Activated T-helper 17 cell treated with anti-CD3 and anti-CD28 coated beads, Interleukin-2, amount 50 U/mL, for 72 hours (primary cell): Measurements from ENCODE around the gene SUSD4. TPM values are rescaled to one million over a fixed set of nuclear protein-coding genes. Genes with fewer than 3 reads are reported as not detected.
A peak's percentile ranks its signal among the peaks of the same experiment; 100 is the strongest.

Experiments used
- ATAC-seq: fragments of 150-1000 bp; cut with Tn5 transposase; replicated peaks from 2 replicates; pipeline ENCODE4 v1.10.0; 2021; ENCODE audit warnings: mild to moderate bottlenecking, moderate library complexity
- H3K27ac Mint-ChIP-seq: one replicate; pipeline ENCODE4 v1.8.0; 2022; ENCODE audit warnings: mixed read lengths
- H3K27me3 Mint-ChIP-seq: one replicate; pipeline ENCODE4 v1.8.0; 2022; ENCODE audit warnings: mixed read lengths
- H3K36me3 Mint-ChIP-seq: one replicate; pipeline ENCODE4 v1.8.0; 2022; ENCODE audit warnings: low read depth, mild to moderate bottlenecking, mixed read lengths
- H3K4me1 Mint-ChIP-seq: one replicate; pipeline ENCODE4 v1.8.0; 2022; ENCODE audit warnings: mixed read lengths
- H3K4me3 Mint-ChIP-seq: one replicate; pipeline ENCODE4 v1.8.0; 2022; ENCODE audit warnings: mild to moderate bottlenecking, mixed read lengths
- H3K9me3 Mint-ChIP-seq: one replicate; pipeline ENCODE4 v1.8.0; 2022; ENCODE audit warnings: mixed read lengths
- total RNA-seq, 2 donors: library from RNA; stranded (reverse); gene quantifications; one replicate each; pipeline ENCODE4 v1.2.3, GENCODE V29; 2022

SUSD4 gene
- total RNA-seq, 2 donors from 2014 or later, result 0.11 to 0.42 TPM

- no peaks in the 10 kb centered on the region for H3K36me3 Mint-ChIP-seq
- peak; percentile 93 for ATAC-seq
- peak overlapping the region; percentile 52 for H3K4me3 Mint-ChIP-seq
- H3K27me3 Mint-ChIP-seq, result peaks cover 14% of the 10 kb centered on the region
- H3K27ac Mint-ChIP-seq, result peak overlapping the region; percentile 82
- H3K9me3 Mint-ChIP-seq, result no peaks in the 10 kb centered on the region
- peaks cover 17% of the 10 kb centered on the region for H3K4me1 Mint-ChIP-seq
Measured at GRCh38 chr1:223189903-223190724, 173.9 kb downstream of the SUSD4 start.

GRCh38 chr1:223189525-223189902 lies 174.5 kb downstream of the SUSD4 start:
- Mint-ChIP-seq H3K4me3 (peak overlapping the region; percentile 52), H3K4me1 (peaks cover 14% of the 10 kb centered on the region), H3K27me3 (peaks cover 12% of the 10 kb centered on the region), H3K36me3 (no peaks in the 10 kb centered on the region), H3K27ac (peak overlapping the region; percentile 82), H3K9me3 (no peaks in the 10 kb centered on the region)
- ATAC-seq, result no peak

- Mint-ChIP-seq H3K36me3 (no peaks in the 10 kb centered on the region), H3K4me3 (no peak overlapping the region), H3K9me3 (no peaks in the 10 kb centered on the region), H3K4me1 (peaks cover 14% of the 10 kb centered on the region), H3K27me3 (peaks cover 12% of the 10 kb centered on the region), H3K27ac (no peak overlapping the region)
- ATAC-seq, result no peak
Measured at GRCh38 chr1:223188618-223189356, 175.2 kb downstream of the SUSD4 start.

GRCh38 chr1:223186800-223187199 lies 177.2 kb downstream of the SUSD4 start:
- ATAC-seq, result no peak
- no peaks in the 10 kb centered on the region for H3K36me3 Mint-ChIP-seq
- H3K4me3 Mint-ChIP-seq, result no peak overlapping the region
- H3K27ac Mint-ChIP-seq, result no peak overlapping the region
- peaks cover 18% of the 10 kb centered on the region for H3K4me1 Mint-ChIP-seq
- H3K27me3 Mint-ChIP-seq, result peaks cover 12% of the 10 kb centered on the region
- no peaks in the 10 kb centered on the region for H3K9me3 Mint-ChIP-seq

GRCh38 chr1:223183268-223183862 lies 180.6 kb downstream of the SUSD4 start:
- Mint-ChIP-seq H3K4me1 (peaks cover 8% of the 10 kb centered on the region), H3K27ac (no peak overlapping the region), H3K36me3 (no peaks in the 10 kb centered on the region), H3K4me3 (no peak overlapping the region), H3K27me3 (peaks cover 15% of the 10 kb centered on the region), H3K9me3 (no peaks in the 10 kb centered on the region)
- ATAC-seq, result peak; percentile 40

- H3K27ac Mint-ChIP-seq, result peak overlapping the region; percentile 14
- H3K36me3 Mint-ChIP-seq, result no peaks in the 10 kb centered on the region
- ATAC-seq, result no peak
- peaks cover 4% of the 10 kb centered on the region for H3K4me1 Mint-ChIP-seq
- no peaks in the 10 kb centered on the region for H3K9me3 Mint-ChIP-seq
- no peak overlapping the region for H3K4me3 Mint-ChIP-seq
- H3K27me3 Mint-ChIP-seq, result peaks cover 6% of the 10 kb centered on the region
Measured at GRCh38 chr1:223180731-223181321, 183.2 kb downstream of the SUSD4 start.

GRCh38 chr1:223179786-223180185 lies 184.2 kb downstream of the SUSD4 start:
- Mint-ChIP-seq H3K27me3 (peaks cover 6% of the 10 kb centered on the region), H3K27ac (no peak overlapping the region), H3K9me3 (no peaks in the 10 kb centered on the region), H3K4me3 (no peak overlapping the region), H3K36me3 (no peaks in the 10 kb centered on the region), H3K4me1 (peaks cover 4% of the 10 kb centered on the region)
- ATAC-seq, result no peak

GRCh38 chr1:223179280-223179679 lies 184.7 kb downstream of the SUSD4 start:
- peaks cover 4% of the 10 kb centered on the region for H3K4me1 Mint-ChIP-seq
- peaks cover 6% of the 10 kb centered on the region for H3K27me3 Mint-ChIP-seq
- H3K4me3 Mint-ChIP-seq, result no peak overlapping the region
- no peaks in the 10 kb centered on the region for H3K36me3 Mint-ChIP-seq
- ATAC-seq, result no peak
- no peak overlapping the region for H3K27ac Mint-ChIP-seq
- H3K9me3 Mint-ChIP-seq, result no peaks in the 10 kb centered on the region

GRCh38 chr1:223177681-223178080 lies 186.3 kb downstream of the SUSD4 start:
- H3K4me1 Mint-ChIP-seq, result peaks cover under 1% of the 10 kb centered on the region
- no peaks in the 10 kb centered on the region for H3K36me3 Mint-ChIP-seq
- no peak overlapping the region for H3K4me3 Mint-ChIP-seq
- H3K9me3 Mint-ChIP-seq, result no peaks in the 10 kb centered on the region
- H3K27ac Mint-ChIP-seq, result no peak overlapping the region
- no peak for ATAC-seq
- H3K27me3 Mint-ChIP-seq, result peaks cover 6% of the 10 kb centered on the region

- Mint-ChIP-seq H3K4me3 (no peak overlapping the region), H3K27me3 (peaks cover 6% of the 10 kb centered on the region), H3K36me3 (no peaks in the 10 kb centered on the region), H3K9me3 (no peaks in the 10 kb centered on the region), H3K27ac (no peak overlapping the region), H3K4me1 (no peaks in the 10 kb centered on the region)
- no peak for ATAC-seq
Measured at GRCh38 chr1:223176437-223176836, 187.5 kb downstream of the SUSD4 start.

- Mint-ChIP-seq H3K4me1 (no peaks in the 10 kb centered on the region), H3K9me3 (no peaks in the 10 kb centered on the region), H3K36me3 (no peaks in the 10 kb centered on the region), H3K4me3 (no peak overlapping the region), H3K27ac (no peak overlapping the region), H3K27me3 (no peaks in the 10 kb centered on the region)
- ATAC-seq, result no peak
Measured at GRCh38 chr1:223175633-223176032, 188.3 kb downstream of the SUSD4 start.

GRCh38 chr1:223175032-223175431 lies 188.9 kb downstream of the SUSD4 start:
- no peaks in the 10 kb centered on the region for H3K36me3 Mint-ChIP-seq
- no peaks in the 10 kb centered on the region for H3K4me1 Mint-ChIP-seq
- no peak overlapping the region for H3K4me3 Mint-ChIP-seq
- no peaks in the 10 kb centered on the region for H3K27me3 Mint-ChIP-seq
- no peak overlapping the region for H3K27ac Mint-ChIP-seq
- H3K9me3 Mint-ChIP-seq, result no peaks in the 10 kb centered on the region
- no peak for ATAC-seq
